GM18519 (cell line): ENCODE measurements around the gene BLOC1S3.
A peak's percentile ranks its signal among the peaks of the same experiment; 100 is the strongest.

Source experiments
- ATAC-seq: cut with Tn5 transposase; IDR thresholded peaks from one replicate; pipeline ENCODE4 v1.9.1; 2021; ENCODE audit warnings: mild to moderate bottlenecking, moderate library complexity; ENCODE audit not compliant: unreplicated experiment, low FRiP score

BLOC1S3 gene, protein sequence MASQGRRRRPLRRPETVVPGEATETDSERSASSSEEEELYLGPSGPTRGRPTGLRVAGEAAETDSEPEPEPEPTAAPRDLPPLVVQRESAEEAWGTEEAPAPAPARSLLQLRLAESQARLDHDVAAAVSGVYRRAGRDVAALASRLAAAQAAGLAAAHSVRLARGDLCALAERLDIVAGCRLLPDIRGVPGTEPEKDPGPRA

DNA sequence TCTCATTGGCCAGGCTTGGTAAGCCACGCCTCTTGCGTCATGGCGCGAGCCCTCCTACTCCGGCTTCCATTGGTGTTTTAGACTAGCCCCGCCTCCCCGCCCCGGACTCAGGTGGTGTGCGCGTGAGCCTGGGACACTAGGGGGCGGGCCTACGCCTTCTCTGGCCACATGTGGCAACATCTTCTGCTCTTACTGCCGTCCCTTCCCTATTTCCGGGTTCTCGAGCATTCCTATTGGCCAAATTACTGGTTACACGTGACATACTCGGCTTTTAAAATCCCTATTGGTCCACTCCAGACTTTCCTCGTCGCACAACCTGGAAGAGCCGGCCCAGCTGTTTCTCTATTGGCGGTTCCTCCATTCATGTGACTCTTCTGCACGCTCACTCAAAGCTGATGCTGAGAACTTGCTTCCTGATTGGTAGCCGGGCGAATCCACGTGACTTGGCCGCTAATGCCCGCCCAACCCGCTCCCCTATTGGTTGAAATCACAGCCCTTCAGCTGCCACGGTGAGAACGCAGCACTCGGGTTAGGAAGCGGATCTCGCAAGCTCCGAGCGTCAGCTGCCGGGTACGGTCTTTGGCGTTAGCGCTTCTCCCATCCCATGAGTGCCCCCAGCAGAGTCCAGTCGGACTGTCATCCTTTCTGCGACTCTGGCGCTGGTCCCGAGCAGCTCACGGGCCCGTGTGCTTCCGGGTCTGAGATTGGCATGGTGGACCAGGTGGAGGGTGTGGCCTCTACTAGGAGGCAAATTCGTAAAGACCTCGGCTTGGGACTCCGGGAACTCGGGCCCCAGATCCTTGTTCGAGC is at the start of gene BLOC1S3:
TSS of gene BLOC1S3 (plus strand) at position 523 of the 810 bp plus-strand sequence. CDS start 513 bp downstream, outside the sequence.
- peak; percentile 63 for ATAC-seq

DNA sequence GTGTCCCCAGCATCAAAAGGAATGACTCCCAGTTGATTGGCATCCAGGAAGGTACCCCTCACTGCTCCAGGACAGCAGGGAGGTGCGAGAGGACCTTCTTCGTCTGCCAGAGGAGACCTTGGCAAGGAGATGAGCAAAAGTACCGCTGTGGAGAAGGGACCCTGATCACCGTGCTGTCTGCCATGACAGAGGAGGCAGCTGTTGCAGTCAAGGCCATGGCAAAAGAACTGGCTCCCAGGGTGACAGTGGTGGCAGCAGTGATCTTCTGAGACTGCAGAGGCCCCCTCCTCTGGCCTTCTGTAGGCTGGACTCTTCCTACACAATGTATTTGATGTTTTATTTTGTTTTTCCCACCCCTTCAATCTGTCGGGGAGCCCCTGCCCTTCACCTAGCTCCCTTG is 49.8 kb upstream of the BLOC1S3 start:
- ATAC-seq = no peak

DNA sequence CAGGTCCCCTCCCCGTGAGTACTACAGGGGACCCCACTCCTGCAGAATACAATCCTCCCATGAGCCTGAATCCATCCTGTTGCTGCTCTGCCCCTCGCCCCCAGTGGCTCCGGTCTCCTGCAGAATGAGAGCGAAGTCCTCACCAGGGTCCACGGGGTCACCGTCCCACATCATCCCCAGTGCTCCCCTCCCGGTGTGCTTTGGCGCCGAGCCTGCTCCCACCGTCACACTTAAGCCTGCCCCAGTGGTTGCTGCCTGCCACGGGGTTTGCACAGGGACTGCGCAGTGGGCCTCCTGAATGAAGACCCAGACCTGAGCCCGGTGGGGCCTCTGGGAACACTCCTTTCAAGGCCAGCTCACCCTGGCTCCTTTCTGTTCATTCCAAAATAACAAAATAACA is 48.3 kb upstream of the BLOC1S3 start:
- ATAC-seq = no peak

DNA sequence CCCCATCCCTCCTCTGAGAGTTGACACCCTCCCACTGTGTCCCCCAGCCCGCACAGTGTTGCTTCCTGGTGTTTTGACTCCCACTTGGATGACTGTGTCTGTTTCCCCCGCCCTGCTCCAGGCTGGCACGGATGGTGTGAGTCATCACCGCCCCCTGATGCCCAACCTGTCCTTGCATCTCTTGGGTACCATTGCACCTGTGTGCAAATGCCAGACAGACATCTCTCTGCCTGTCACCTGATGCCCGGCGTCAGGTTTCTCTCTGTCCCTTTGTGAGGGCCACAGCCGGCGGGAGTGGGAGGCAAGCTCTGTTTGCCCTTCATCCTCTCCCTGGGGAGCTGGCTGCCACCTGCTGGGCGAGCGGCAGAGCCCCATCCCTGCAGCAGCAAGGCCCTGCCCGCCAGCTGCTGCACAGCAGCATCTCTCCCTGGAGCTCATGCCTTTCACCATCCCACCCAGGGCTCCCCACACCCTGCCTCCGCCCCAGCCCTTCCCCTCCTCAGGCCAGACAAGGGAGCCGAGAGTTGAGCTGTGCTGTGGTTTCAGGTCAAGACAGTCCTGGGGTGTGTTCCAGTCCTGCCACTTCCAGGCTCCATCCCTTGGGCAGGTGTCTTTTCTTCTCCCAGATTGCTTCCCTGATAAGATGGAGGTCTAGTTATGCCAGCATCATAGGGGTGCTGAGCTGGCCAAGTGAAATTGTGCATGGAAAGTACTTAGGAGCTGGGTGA is 47.5 kb upstream of the BLOC1S3 start:
- ATAC-seq = no peak

DNA sequence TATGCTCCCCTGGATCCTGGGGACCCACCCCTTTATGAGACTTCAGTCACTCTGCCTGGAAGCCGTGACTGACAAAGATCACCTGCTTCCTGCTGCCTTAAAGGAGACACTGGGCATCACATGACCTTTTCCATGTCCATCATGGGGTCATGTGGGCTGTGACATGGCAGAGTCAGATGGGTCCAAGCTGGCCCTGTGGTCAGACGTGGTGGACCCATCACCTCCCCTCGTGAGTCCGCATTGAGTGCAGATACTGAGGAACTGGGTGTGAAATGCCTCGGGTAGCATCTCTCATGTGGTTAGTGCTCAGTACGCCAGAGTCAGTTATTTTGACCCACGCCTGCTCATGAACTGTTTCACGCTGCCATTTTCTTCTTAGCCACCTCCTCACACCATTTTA is 44.9 kb upstream of the BLOC1S3 start:
- no peak for ATAC-seq

DNA sequence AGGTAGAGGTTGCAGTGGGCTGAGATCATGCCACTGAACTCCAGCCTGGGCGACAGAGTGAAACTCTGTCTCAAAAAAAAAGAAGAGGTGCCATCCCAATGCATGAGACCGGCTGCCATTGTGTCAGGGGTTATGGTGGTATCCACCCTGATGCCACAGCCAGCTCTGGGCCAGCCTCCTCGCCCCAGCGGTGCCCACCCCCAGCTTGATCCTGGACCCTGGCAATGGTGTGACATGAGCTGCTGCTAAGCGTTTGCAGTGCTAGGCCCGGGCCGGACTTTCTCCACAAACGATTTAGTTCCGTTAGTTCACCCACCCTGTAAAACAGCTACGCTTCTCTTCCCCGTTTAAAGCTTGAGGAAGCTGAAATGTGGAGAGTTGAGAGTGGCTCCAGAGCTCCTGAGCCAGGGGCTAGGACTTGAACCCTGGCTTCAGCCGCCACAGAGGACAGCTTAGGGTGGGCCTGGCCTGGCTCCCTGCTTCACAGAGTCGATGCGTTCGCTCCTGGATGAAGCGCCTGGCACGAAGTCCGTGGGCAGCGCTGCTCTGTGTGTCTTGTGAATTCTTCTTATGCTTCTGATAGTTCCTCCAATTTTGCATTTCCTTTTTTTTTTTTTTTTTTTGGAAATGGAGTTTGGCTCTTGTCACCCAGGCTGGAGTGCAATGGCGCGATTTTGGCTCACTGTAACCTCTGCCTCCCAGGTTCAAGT is 43.3 kb upstream of the BLOC1S3 start:
- ATAC-seq = no peak

DNA sequence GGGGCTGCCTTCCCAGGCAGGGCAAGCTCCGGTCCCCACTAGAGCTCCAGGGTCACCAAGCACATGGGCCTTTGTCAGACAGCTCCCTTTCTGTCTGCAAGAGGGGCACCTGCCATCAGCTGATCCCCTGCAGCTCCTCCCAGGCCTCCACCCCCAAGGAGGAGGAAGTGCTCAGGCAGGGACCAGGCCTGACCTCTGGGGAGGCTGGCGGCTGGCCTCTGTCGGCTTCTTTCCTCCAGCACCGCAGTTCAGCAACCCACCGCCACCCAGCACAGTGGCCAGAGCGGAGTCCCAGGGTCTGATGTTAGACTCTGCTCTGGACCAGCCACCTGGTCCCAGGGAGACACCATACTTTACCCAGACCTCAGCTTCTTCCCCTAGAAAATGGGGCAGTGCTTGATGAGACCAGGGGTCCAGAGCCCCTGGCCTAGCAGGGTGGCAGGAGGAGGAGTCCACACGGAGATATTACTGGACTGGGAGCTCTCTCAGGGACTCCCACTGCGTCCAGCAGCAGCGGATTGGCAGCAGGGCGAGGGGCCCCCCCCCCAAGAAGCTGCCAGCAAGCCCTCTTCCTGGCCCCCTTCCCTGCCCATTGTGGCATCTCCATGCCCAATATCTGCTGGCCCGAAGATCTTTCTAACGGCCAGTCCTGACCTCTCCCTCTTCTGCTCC is 41.9 kb upstream of the BLOC1S3 start:
- no peak for ATAC-seq

DNA sequence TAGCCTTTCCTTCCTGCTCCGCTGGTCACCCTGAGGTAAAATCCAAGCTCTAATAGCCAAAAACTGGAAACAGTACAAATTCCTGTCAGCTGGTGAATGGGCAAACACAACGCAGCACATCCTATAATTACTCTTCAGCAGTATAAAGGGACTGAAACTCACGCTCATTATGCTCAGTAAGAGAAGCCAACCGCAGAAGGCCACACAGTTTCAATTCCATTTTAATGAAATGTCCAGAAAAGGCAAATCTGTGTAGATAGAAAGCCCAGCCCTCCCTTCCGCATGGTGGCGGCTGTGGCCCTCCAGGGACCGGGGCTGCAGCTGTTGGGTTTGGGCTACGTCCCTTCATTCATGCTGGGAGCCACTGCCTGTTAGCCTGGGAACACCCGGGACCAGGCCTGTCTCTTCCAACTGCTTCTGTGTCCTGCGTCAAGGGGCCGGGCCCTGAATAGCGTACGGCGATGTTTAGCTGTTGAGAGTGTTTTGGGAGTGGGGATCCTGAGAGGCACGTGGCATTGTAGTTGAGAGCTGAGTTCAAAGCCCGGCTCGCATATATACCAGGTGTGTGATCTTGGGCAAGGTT is 41.3 kb upstream of the BLOC1S3 start:
- ATAC-seq = peak; percentile 54

DNA sequence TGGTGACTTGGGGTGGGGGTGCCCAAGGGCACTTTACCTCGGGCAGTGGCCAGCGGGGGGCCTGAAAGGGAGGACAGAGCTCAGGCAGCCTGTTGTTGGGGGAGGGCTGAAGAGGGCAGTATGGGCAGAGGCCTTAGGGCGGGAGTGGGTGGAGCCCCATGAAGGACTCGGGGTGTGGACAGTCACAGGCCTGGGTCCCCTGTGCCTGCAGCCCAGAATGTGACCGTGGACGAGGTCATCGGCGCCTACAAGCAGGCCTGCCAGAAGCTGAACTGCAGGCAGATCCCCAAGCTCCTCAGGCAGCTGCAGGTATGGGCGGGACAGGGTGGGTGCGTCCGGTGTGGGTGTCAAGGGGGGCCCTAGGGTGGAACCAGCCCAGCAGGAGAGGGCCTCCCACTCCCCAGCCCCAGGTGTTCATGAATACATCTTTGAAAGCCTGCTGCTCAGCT is 40.3 kb upstream of the BLOC1S3 start:
- no peak for ATAC-seq

DNA sequence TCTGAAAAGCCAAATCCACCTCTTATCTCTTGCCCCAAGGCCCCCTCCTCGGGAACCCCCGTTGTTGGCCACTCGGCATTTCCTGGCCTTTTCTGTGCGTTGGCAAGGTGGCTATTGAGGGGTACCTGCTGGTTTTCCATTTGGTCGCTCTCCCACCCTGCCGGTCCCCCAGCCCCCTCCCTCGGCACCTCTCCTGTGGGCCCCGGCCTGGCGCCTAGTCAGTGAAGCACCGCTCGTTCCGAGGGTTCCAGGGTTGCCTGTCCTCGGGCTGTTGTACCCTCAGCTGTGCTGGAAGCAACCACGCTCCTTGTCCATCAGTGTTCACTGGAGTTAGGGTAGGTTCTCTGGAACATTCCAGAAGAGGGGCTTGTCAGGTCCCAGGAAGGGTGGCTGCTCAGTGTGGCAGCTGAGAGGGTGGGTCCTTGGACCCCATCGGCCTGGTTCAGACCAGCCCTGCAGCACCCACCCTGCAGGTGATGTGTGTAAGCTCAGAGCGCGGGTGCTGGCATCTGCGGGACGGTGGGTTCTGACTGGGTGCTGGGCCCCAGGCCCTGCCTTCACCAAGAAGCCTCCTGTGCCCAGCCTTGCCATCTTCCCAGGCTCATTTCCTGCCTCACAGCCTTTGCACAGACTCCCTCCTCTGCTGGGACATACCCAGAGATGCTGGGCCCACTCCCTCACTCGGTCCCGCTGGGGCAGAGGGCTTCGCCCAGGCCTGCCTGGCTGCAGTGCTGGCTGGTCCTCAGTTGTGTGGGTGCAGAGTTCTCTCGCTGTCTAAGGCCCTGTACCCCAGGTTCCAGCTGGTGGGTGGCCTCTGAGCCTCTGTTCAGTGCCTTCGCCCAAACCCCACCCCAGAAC is 39.1 kb upstream of the BLOC1S3 start:
- no peak for ATAC-seq

DNA sequence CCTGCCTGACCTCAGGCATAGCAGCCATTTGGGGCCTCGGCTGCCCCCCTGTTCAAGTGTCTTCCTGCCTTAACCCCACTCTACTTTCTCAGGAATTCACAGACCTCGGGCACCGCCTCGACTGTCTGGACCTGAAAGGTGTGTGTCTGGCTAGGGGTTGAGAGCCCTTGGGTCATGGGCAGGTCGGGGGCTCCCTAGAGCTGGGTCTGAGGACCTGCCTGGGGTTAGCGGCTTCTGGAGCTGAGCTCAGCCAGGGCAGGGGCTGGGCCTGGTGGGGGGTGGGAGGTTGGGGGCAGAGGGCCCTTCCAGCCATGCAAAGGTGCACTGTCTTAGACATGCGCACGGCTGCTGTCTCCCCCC is 38.5 kb upstream of the BLOC1S3 start:
- ATAC-seq = no peak

DNA sequence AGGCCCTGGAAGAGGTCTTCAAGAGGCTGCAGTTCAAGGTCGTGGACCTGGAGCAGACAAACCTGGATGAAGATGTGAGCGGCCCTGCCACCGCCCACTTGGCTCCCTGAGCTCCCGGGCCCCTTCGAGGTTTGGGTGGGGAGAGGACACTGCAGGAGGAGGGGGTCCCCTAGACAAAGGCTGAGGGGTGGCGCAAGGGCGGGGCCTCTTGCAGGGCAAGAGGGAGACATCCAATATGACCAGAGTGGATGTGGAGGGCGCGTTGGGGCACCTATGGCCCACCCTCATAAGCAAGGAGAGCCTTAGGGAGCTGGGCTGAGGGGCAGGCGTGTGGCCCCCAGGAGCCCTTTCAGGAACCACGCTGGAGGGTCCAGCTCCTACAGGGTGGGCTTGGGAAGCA is 38.1 kb upstream of the BLOC1S3 start:
- no peak for ATAC-seq

DNA sequence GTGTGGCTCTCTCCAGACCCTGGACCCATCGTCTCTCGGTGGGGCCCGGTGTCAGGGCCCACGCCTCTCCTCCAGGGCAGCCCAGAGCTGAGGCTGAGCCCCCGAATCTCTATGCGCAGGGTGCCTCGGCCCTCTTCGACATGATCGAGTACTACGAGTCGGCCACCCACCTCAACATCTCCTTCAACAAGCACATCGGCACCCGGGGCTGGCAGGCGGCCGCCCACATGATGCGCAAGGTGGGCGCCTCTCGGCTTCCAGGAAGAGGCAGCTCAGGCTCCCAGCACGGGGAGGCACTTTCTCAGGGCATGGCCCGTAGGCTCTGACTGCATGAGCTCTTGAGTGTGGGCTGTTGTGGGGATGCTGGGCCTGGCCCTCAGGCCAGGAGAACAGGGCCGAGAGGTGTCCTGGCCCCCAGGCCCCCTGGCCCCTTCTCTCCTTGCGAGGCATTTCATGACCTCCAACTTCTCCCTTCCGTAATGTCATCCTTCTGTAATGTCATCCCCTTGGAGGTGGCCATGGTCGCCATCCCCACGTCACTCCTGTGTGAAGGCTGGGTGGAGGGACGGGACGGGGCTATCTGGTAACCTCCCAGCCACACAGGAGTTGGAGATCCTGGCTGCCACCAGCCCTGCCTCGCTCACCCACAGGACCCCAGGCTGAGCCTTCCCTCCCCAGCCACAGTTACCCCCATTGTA is 37.2 kb upstream of the BLOC1S3 start:
- ATAC-seq = no peak

DNA sequence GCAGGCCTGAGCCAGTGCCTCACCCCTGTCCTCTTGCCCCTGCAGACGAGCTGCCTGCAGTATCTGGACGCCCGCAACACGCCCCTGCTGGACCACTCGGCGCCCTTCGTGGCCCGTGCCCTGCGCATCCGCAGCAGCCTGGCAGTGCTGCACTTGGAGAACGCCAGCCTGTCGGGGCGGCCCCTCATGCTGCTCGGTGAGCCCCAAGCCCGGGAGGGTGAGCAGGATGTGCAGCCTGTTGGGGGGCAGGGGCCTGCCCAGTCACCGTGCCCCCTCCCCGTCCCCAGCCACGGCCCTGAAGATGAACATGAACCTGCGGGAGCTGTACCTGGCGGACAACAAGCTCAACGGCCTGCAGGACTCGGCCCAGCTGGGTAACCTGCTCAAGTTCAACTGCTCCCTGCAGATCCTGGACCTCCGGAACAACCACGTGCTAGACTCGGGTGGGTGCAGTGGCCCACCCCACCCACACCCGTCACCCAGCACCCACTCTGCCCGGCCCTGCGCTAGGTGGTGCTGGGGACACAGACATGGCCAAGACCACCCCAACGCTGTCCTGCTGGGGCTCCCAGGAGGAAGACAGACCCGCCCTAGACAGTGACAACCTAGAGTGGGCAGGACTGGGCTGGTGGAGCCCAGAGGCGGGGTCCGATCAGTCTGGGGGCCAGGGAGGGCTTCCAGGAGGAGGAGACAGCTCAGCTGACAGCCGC is 36.4 kb upstream of the BLOC1S3 start:
- no peak for ATAC-seq

DNA sequence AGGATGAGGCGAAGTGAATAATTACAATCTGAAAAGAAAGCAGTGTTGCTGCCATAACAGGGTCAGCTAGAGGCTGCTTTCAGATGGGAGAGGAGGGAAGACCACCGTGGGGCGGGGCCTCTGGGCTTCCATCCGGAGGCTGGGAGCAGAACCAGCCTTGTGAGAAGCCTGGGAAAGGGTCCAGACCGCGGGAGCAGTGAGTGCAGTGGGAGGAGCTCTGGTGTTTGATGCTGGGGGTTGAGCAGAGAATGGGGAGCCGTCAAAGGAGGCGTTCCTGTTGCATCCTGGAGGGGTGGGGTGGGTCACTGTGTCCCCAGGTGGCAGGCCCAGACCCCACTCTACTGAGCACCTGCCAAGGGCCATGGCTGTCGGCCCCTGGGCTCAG is 35.9 kb upstream of the BLOC1S3 start:
- ATAC-seq = no peak

DNA sequence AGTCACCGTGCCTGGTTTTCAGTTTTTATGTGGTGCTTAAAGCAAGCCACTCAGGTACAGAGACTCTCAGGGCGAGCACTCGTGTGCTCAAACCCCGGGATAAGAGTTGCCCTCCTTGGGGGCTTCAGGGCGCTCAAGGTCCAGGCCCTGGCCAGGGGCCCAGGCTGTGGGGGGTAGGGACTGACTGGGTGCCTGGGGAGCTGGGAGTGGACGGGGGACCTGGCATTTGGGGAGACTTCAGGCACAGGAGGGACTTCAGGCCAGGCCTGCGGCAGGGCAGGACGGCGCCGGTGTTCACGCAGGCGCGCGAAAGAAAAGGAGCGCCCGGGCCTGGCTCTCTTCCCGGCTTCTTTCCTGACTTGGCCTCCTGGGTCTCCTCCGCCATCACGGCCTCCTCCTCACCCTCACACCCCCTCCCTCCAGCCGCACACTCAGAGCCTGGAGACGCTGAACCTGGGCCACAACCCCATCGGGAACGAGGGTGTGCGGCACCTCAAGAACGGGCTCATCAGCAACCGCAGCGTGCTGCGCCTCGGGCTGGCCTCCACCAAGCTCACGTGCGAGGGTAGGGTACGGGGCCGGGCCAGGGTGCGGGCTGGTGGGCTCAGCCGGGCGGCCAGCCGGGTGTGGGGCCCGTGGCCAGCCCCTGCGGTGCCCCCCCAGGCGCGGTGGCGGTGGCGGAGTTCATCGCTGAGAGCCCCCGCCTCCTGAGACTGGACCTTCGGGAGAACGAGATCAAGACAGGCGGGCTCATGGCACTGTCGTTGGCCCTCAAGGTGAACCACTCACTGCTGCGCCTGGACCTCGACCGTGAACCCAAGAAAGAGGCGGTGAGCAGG is 33.9 kb upstream of the BLOC1S3 start:
- no peak for ATAC-seq
